HEK293 (cell line): Measurements from ENCODE around the gene DNMT3A.

Experiments used
- BCL11A ChIP-seq: fragments of 450-650 bp; formaldehyde crosslinking; IDR thresholded peaks from 2 replicates; pipeline ENCODE4 v1.5.1; 2016; ENCODE audit warnings: low read depth, missing biosample characterization, missing genetic modification characterization
- GLI2 ChIP-seq: fragments of 450-650 bp; formaldehyde crosslinking; IDR thresholded peaks from 2 replicates; pipeline ENCODE4; 2017; ENCODE audit warnings: missing biosample characterization, missing genetic modification characterization, low read depth, borderline replicate concordance
- KLF7 ChIP-seq: fragments of 450-650 bp; formaldehyde crosslinking; IDR thresholded peaks from 2 replicates; pipeline ENCODE4 v1.5.1; 2016; ENCODE audit warnings: missing biosample characterization, missing genetic modification characterization, borderline replicate concordance
- RBAK ChIP-seq: fragments of 450-650 bp; formaldehyde crosslinking; IDR thresholded peaks from 2 replicates; pipeline ENCODE4 v1.5.1; 2016; ENCODE audit warnings: missing biosample characterization, missing genetic modification characterization
- SCRT1 ChIP-seq: fragments of 450-650 bp; formaldehyde crosslinking; IDR thresholded peaks from 2 replicates; pipeline ENCODE4 v1.5.1; 2016; ENCODE audit warnings: missing biosample characterization, missing genetic modification characterization, borderline replicate concordance
- ZBTB1 ChIP-seq: fragments of 450-650 bp; formaldehyde crosslinking; IDR thresholded peaks from 2 replicates; pipeline ENCODE4 v1.5.1; 2016; ENCODE audit warnings: missing biosample characterization, missing genetic modification characterization
- ZBTB48 ChIP-seq: fragments of 450-650 bp; formaldehyde crosslinking; IDR thresholded peaks from 2 replicates; pipeline ENCODE4 v1.5.1; 2016; ENCODE audit warnings: missing biosample characterization, missing genetic modification characterization
- ZNF530 ChIP-seq: fragments of 450-650 bp; formaldehyde crosslinking; IDR thresholded peaks from 2 replicates; pipeline ENCODE4 v1.5.1; 2016; ENCODE audit warnings: low read depth, missing biosample characterization, missing genetic modification characterization
- ZNF600 ChIP-seq: fragments of 450-650 bp; formaldehyde crosslinking; IDR thresholded peaks from 2 replicates; pipeline ENCODE4 v1.5.1; 2016; ENCODE audit warnings: missing biosample characterization, missing genetic modification characterization
- ZNF791 ChIP-seq: fragments of 450-650 bp; formaldehyde crosslinking; IDR thresholded peaks from 2 replicates; pipeline ENCODE4 v1.5.1; 2016; ENCODE audit warnings: missing biosample characterization, missing genetic modification characterization
- TF ChIP-seq, protein P1 (sequence below): fragments of 450-650 bp; formaldehyde crosslinking; conservative IDR thresholded peaks from 2 replicates; pipeline ENCODE4 v1.5.1; 2016; ENCODE audit warnings: low read depth, missing biosample characterization, missing genetic modification characterization
- TF ChIP-seq, protein P2 (sequence below): fragments of 450-650 bp; formaldehyde crosslinking; IDR thresholded peaks from 2 replicates; pipeline ENCODE4 v1.5.1; 2016; ENCODE audit warnings: missing biosample characterization, missing genetic modification characterization
- TF ChIP-seq, protein P3 (sequence below): fragments of 450-650 bp; formaldehyde crosslinking; IDR thresholded peaks from 2 replicates; pipeline ENCODE4 v1.5.1; 2016; ENCODE audit warnings: missing biosample characterization, missing genetic modification characterization, borderline replicate concordance
- TF ChIP-seq, protein P4 (sequence below): fragments of 450-650 bp; formaldehyde crosslinking; IDR thresholded peaks from 2 replicates; pipeline ENCODE4 v1.5.1; 2016; ENCODE audit warnings: missing biosample characterization, missing genetic modification characterization

DNMT3A gene

DNA sequence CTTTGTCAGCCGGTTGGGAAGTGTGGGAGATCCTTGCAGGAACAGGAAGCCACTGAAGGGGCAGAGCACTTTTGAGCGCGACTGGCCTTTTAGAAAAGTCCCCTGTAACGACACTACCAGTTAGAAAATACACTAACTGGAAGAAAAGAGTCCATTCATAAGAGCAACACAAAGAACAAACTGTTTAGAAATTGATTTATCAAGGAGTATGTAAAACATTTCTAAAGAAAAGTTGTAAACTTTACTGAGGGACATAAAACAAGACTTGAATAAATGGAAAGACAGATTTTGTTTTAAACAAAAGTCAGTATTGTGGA, 143.6 kb downstream of the DNMT3A start (continued):
- TF ChIP-seq, protein P1, sequence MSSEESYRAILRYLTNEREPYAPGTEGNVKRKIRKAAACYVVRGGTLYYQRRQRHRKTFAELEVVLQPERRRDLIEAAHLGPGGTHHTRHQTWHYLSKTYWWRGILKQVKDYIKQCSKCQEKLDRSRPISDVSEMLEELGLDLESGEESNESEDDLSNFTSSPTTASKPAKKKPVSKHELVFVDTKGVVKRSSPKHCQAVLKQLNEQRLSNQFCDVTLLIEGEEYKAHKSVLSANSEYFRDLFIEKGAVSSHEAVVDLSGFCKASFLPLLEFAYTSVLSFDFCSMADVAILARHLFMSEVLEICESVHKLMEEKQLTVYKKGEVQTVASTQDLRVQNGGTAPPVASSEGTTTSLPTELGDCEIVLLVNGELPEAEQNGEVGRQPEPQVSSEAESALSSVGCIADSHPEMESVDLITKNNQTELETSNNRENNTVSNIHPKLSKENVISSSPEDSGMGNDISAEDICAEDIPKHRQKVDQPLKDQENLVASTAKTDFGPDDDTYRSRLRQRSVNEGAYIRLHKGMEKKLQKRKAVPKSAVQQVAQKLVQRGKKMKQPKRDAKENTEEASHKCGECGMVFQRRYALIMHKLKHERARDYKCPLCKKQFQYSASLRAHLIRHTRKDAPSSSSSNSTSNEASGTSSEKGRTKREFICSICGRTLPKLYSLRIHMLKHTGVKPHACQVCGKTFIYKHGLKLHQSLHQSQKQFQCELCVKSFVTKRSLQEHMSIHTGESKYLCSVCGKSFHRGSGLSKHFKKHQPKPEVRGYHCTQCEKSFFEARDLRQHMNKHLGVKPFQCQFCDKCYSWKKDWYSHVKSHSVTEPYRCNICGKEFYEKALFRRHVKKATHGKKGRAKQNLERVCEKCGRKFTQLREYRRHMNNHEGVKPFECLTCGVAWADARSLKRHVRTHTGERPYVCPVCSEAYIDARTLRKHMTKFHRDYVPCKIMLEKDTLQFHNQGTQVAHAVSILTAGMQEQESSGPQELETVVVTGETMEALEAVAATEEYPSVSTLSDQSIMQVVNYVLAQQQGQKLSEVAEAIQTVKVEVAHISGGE: no peak
- TF ChIP-seq, protein P2, sequence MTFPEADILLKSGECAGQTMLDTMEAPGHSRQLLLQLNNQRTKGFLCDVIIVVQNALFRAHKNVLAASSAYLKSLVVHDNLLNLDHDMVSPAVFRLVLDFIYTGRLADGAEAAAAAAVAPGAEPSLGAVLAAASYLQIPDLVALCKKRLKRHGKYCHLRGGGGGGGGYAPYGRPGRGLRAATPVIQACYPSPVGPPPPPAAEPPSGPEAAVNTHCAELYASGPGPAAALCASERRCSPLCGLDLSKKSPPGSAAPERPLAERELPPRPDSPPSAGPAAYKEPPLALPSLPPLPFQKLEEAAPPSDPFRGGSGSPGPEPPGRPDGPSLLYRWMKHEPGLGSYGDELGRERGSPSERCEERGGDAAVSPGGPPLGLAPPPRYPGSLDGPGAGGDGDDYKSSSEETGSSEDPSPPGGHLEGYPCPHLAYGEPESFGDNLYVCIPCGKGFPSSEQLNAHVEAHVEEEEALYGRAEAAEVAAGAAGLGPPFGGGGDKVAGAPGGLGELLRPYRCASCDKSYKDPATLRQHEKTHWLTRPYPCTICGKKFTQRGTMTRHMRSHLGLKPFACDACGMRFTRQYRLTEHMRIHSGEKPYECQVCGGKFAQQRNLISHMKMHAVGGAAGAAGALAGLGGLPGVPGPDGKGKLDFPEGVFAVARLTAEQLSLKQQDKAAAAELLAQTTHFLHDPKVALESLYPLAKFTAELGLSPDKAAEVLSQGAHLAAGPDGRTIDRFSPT (tag by site-specific recombination): no peak
- no peak for TF ChIP-seq ZBTB48 (tag by site-specific recombination)
- no peak for TF ChIP-seq ZBTB1 (tag by site-specific recombination)
- TF ChIP-seq BCL11A (tag by site-specific recombination): no peak
- TF ChIP-seq, protein P3, sequence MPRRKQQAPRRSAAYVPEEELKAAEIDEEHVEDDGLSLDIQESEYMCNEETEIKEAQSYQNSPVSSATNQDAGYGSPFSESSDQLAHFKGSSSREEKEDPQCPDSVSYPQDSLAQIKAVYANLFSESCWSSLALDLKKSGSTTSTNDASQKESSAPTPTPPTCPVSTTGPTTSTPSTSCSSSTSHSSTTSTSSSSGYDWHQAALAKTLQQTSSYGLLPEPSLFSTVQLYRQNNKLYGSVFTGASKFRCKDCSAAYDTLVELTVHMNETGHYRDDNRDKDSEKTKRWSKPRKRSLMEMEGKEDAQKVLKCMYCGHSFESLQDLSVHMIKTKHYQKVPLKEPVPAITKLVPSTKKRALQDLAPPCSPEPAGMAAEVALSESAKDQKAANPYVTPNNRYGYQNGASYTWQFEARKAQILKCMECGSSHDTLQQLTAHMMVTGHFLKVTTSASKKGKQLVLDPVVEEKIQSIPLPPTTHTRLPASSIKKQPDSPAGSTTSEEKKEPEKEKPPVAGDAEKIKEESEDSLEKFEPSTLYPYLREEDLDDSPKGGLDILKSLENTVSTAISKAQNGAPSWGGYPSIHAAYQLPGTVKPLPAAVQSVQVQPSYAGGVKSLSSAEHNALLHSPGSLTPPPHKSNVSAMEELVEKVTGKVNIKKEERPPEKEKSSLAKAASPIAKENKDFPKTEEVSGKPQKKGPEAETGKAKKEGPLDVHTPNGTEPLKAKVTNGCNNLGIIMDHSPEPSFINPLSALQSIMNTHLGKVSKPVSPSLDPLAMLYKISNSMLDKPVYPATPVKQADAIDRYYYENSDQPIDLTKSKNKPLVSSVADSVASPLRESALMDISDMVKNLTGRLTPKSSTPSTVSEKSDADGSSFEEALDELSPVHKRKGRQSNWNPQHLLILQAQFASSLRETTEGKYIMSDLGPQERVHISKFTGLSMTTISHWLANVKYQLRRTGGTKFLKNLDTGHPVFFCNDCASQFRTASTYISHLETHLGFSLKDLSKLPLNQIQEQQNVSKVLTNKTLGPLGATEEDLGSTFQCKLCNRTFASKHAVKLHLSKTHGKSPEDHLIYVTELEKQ: no peak
- no peak for TF ChIP-seq ZNF530 (tag by site-specific recombination)
- TF ChIP-seq, protein P4, sequence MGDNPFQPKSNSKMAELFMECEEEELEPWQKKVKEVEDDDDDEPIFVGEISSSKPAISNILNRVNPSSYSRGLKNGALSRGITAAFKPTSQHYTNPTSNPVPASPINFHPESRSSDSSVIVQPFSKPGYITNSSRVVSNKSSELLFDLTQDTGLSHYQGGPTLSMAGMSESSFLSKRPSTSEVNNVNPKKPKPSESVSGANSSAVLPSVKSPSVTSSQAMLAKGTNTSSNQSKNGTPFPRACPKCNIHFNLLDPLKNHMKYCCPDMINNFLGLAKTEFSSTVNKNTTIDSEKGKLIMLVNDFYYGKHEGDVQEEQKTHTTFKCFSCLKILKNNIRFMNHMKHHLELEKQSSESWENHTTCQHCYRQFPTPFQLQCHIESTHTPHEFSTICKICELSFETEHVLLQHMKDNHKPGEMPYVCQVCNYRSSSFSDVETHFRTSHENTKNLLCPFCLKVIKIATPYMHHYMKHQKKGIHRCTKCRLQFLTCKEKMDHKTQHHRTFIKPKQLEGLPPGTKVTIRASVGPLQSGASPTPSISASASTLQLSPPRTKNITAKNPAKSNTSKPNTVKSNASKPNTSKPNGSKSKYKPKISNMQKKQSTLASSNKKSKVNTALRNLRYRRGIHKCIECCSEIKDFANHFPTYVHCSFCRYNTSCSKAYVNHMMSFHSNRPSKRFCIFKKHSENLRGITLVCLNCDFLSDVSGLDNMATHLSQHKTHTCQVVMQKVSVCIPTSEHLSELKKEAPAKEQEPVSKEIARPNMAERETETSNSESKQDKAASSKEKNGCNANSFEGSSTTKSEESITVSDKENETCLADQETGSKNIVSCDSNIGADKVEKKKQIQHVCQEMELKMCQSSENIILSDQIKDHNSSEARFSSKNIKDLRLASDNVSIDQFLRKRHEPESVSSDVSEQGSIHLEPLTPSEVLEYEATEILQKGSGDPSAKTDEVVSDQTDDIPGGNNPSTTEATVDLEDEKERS: no peak
- no peak for TF ChIP-seq ZNF791 (tag by site-specific recombination)
- no peak for TF ChIP-seq RBAK
- no peak for TF ChIP-seq ZNF600 (tag by site-specific recombination)
- no peak for TF ChIP-seq SCRT1 (tag by site-specific recombination)
- no peak for TF ChIP-seq KLF7 (tag by site-specific recombination)
- no peak for TF ChIP-seq GLI2 (tag by site-specific recombination)
